ENCODE measurements around the gene NUP88.

The NUP88 gene

DNA sequence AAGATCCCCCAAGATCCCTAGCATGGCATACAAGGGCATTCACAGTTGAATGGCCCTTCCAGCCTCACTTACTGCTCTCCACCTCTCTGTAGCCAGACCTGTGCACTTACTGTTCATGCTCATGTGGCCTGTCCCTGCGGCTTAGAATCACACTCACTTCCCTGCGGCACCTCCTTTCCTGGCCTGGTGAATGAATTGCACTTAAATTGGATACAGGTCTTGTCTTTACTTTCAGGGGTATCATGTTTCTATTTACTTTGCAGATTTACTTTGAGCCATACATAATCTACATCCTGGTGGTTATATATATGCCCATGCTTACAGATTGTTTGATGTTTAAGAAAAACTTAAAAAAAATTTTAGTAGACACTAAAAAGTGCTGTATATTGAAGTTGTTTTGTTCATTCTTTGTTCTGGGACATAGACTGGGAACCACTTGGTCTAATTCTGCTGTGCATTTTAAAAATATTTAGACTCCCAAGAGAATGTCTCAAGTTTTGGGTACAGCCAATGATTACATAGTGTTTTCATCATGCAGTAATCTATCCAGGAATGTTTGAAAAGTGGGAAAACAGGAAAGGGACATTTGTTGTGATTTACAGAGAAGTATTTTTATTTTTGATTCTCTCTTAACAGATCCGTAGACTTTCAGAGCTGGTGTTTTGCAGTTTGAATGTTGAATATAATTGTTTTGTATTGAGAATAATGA is 63.9 kb downstream of the NUP88 start:
- no peak for DNase-seq (ENCODE audit: low spot score)

DNA sequence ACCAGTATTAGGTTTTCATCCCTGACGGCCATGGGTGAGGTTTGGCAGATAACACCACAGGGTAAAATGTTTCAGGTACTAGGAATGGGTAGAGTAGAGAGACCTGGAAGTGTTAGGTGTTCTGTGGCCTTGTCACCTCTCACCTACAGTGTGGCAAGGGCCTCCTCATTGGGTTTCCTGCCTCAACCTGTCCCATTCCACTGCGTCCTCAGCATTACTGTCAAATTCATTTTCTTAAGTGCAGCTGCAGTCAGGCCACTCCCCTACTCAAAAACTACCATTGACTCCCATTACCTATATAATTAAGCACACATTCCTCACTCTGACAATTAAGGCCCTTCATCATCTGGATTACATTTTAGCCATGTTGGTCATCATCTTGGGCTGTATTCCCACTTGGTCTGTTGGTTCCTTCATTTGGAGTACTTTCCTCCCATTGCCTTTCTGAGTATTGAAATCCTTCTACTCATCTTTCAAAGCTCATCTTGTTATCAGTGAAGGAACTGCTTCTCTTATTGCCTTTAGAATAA is 64.5 kb downstream of the NUP88 start:
- DNase-seq (ENCODE audit: low spot score) = no peak

DNA sequence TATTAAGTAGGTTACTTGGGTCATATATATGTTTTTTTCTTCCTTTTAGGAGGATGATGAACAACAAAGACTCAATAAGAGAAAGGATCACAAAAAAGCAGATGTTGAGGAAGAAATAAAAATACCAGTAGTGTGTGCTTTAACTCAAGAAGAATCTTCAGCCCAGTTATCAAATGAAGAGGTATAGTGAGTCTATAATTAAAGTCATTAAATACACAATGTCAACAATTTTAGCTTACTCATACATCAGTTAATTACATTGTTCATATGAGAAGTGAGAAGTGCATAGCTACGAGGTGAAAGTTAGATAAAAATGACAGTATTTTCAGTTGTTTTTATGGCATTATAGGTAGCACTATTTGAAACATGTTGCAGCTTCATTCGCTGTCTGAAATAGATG is 65.2 kb downstream of the NUP88 start:
- no peak for DNase-seq (ENCODE audit: low spot score)

DNA sequence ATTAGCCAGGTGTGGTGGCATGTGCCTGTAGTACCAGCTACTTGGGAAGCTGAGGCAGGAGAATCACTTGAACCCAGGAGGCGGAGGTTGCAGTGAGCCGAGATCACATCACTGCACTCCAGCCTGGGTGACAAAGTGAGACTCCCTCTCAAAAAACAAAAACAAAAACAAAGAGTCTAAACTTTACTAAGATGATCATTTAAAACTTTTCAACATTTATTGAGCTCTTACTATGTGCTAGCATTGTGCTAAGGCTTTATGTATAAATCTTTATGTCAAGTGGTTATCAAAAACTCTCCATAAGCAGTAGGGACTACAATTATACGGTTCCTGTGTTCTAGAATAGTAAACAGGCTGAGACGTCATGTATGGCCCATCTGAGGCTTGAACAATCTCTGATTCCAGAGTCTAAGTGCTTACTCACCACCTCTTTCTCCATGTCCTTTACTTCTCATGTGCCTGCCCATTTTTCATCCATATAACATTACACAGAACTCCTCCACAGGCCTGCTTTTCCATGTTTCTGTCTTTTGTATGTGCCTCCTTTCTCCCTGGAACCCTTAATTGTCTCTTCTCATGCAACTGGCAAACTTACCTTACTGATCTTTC is 66.7 kb downstream of the NUP88 start:
- DNase-seq (ENCODE audit: low spot score) = no peak

DNA sequence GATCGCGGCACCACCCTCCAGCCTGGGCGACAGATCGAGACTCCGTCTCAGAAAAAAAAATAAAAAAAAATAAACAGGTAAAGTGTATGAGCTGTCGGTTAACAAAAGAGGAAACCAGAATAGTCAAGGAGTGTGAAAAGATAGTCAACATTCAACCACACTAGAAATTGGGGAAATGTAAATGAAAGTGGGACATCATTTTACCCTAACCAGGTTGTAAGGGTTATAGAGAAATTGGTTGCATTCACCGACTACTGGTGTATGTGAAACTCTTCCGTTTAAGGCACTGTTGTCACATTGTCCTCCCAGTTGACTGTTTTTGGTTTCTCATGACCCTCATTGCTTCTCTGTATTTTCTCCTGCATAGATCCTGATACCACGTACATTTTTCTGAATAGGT is 74.5 kb downstream of the NUP88 start:
- DNase-seq (ENCODE audit: low spot score) = no peak
